GM23248 (cell line): Measurements from ENCODE around the gene ATP2C2.

Experiments used
- EZH2 ChIP-seq: fragments of 200-600 bp; sonication (generic); IDR thresholded peaks from 2 replicates; pipeline ENCODE4 v1.6.1; 2018; ENCODE audit warnings: antibody characterized with exemption, mild to moderate bottlenecking; ENCODE audit not compliant: insufficient read depth, poor library complexity, severe bottlenecking
- EZH2phosphoT487 ChIP-seq: fragments of 200-600 bp; sonication (generic); IDR thresholded peaks from 2 replicates; pipeline ENCODE4 v1.6.1; 2018; ENCODE audit warnings: antibody characterized with exemption, moderate library complexity, mild to moderate bottlenecking, low read depth; ENCODE audit not compliant: insufficient read depth

- TF ChIP-seq EZH2 (no peak), EZH2phosphoT487 (no peak)
Measured at GRCh38 chr16:84426804-84427203, 58.5 kb downstream of the ATP2C2 start.
